Endometrial microvascular endothelial cells (primary cell): ENCODE measurements around the gene DBNDD1. TPM values are rescaled to one million over a fixed set of nuclear protein-coding genes. Genes with fewer than 3 reads are reported as not detected.

Source experiments
- in situ Hi-C: cut with HindIII; loops from 2 replicates; pipeline ENCODE4 v1.10.0; 2017; ENCODE audit warnings: low sequenced_read_pairs, low pct_unique_long_range_greater_than_20kb; ENCODE audit errors: inconsistent ontology term
- total RNA-seq: library from RNA; depleted of rRNA; stranded (reverse); fragments of >200 nt; gene quantifications from one replicate; pipeline ENCODE4 v1.2.3, GENCODE V29; 2015; ENCODE audit errors: inconsistent ontology term

Gene DBNDD1
- total RNA-seq, 1 donor from 2014 or later: 3.8 TPM

DNA sequence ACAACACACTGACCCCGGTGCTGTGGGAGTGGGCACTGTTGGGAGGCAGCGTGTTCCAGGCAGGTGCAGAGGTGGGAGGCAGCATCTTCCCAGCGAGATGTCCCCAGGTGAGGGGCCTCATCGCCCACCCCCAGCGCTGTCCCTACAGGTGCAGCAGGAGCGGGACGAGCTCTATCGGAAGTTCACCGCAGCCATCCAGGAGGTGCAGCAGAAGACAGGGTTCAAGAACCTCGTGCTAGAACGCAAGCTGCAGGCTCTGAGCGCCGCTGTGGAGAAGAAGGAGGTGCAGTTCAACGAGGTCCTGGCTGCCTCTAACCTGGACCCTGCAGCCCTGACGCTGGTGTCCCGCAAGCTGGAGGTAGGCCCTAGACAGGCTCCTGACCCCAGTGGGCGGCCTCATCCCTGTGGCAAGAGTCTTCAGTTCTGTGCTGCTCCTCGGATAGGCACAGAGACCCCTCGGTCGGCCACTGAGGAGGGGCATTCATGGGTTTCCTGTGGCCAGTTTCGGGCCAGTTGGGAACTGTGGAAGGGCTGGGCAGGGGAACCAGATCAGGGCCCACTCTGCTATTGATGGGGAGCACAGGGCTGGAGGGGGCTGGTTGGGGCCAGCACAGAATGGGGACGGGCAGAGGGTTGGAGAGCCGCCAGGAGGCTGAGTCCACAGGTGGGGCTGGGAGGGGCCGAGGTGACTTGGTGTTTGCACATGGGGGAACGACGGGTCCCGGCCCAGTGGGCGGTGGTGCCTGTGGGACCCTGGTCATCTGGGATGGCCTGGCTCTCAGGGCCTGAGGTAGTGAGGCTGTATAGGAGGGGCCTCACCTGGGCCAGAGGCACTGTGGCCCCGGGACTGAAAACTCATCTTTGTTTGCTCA lies 21.1 kb upstream of the DBNDD1 start:
- in situ Hi-C loops: no loop called here

DNA sequence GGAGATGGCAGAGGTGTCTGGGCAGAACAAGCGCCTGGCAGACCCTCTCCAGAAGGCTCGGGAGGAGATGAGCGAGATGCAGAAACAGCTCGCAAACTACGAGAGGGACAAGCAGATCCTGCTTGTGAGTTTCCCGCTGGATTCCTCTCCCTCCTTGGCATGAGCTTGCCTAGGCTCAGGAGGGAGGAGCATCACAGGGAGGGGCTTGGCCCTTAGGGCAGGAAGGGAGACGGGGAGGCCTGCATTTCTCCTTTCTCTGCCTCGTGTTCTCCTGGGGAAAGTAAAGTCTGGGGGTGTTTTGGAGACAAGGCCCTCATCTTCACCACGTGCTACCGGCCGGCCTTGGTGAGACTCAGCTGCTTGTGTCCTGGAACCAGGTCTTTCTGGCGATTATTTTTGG lies 18.0 kb upstream of the DBNDD1 start:
- in situ Hi-C loops: no loop called here

DNA sequence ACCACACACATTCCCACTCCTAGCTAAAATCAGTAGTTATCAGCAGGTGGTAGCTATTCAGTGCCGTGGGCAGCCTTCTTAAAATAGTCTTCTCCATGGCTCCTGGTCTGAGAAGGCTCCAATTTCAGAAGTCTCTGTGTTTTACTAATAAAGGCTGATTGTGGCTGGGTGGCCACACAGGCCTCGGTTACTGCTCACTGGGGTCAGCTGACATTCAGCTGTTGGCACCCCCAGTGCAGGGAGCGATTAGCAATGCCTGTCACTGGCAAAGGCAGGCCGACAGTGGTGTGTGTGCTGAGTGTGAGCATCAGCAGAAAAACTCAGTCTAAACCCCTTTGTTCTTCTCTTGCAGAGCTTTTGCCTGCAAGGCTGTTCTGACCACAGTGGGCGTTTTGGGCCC lies 16.6 kb upstream of the DBNDD1 start:
- in situ Hi-C loops: no loop called here

DNA sequence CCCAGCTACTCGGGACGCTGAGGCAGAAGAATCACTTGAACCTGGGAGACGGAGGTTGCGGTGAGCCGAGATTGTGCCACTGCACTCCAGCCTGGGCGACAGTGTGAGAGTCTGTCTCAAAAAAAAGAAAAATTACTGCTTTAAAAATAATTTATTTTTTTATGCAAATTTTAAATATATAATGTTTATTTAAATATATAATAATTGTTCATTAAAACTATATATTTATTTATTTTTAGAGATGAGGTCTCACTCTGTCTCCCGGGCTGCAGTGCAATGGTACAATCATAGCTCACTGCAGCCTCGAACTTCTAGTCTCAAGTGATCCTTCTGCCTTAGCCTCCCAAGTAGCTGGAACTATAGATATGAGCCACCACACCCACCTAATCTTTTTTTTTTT lies 15.2 kb upstream of the DBNDD1 start:
- in situ Hi-C loops: no loop called here

DNA sequence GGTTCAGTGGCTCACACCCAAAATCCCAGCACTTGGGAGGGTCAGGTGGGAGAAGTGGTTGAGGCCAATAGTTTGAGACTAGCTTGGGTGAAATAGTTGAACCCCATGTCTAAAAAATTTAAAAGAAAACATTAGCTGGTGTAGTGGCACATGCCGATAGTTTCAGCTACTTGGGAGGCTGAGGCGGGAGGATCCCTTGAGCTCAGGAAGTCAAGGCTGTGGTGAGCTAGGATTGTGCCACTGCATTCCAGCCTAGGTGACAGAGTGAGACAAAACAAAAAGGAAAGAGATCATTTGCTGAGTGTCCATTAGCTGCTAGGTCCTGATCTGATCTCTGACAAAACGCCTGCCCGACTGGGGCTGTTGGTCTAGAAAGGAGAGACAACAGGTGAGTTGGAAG lies 14.1 kb upstream of the DBNDD1 start:
- in situ Hi-C loops: no loop called here

DNA sequence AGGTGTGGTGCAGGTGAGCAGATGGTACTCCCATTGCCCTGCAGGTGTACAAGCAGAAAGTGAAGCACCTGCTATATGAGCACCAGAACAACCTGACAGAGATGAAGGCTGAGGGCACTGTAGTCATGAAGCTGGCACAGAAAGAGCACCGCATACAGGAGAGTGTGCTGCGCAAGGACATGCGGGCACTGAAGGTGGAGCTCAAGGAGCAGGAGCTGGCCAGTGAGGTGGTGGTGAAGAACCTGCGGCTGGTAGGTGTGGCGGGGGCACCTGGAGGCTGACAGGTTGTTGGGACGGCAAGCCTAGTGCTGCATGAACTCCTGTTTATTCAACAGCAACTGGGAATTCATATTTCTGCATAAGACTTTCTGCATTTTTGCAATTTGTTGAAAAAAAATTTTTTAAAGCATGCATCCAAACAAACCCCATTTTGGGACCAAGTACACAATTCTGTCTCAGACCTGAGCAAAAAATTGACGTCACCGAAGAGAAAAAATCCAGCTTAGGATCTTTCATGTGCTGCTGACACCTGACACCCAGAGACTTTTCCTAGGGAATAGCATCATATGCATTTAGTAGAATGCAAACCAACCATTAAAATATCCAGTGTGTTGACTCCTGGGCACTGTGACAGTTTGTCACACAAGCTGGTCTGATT lies 13.5 kb upstream of the DBNDD1 start:
- in situ Hi-C loops: no loop called here

DNA sequence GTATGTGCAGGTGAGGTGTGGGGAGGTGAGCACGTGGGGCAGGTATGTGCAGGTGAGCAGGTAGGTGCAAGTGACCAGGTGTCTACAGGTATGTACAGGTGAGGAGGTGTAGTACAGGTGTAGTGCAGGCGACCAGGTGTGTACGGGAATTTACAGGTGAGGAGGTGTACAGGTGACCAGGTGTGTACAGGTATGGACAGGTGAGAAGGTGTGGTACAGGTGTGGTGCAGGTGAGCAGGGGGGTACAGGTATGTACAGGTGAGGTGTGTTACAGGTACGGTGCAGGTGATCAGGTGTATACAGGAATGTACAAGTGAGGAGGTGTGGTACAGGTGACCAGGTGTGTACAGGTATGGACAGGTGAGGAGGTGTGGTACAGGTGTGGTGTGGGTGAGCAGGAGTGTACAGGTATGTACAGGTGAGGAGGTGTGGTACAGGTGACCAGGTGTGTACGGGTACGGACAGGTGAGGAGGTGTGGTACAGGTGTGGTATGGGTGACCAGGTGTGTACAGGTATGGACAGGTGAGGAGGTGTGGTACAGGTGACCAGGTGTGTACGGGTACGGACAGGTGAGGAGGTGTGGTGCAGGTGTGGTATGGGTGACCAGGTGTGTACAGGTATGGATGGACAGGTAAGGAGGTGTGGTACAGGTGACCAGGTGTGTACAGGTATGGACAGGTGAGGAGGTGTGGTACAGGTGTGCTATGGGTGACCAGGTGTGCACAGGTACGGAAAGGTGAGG lies 12.8 kb upstream of the DBNDD1 start:
- in situ Hi-C loops: no loop called here

DNA sequence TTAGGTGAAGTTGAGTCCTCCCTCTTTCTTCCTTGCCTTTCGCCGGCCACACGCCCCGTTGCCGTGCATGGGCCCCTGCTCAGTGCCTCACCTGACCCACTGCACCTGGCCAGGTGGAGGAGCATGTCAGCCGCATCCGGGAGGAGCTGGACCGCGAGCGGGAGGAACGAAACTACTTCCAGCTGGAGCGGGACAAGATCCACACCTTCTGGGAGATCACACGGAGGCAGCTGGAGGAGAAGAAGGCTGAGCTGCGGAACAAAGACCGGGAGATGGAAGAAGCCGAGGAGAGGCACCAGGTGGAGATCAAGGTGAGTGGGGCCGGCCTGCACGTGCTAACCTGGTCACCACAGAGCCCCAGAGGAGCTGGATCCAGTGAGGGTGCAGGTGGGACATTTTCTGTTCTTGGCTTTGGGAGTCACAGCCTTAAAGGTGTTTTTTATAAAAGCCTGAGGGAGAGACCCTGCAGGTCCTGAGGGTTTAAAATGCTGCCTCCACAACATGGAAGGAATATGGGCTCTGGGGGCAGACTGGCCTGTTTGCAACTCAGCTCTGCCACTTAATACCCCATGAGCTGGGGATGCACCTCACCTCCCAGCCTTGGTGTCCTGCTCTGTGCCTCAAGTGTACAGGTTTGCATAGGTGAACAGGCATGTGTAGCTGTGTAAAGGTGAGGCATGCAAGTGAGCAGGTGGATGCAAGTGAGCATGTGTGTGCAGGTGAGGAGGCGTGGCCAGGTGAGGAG lies 12.1 kb upstream of the DBNDD1 start:
- in situ Hi-C loops: no loop called here

DNA sequence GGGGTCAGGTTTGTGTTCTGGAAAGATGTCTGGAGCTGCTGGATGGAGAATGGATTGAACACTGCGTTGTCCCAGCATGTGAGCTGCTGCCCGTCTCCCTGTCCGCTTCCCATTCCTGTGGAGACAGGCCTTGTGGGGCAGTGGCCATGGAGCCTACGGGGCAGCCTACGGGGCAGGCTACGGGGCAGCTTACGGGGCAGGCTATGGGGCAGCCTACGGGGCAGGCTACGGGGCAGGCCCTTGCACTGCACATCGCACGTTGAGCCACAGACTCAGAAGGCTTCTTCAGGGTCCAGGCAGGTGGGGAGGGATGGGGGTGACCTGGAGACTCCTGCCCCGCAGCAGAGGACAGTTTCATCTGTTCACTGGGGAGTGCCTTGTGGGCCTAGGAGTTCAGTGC lies 9.7 kb upstream of the DBNDD1 start:
- in situ Hi-C loops: no loop called here

DNA sequence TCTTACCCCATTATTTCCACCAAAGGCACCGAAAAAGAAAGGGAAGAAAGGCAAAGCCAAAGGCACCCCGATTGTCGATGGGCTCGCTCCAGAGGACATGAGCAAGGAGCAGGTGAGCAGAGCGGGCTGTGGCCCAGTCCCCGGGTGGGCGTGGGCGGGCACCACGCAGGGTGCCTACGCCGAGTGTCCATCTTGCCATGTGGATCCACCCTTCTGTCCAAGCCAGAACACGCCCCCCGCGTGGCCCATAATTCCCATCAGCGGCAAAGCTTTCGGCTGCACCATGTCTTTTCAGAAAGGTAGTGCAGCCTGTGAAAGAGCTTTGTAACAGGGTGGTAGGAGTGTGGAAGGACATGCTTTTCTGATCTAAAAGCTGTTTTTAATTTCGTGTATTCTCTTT lies 8.4 kb upstream of the DBNDD1 start:
- in situ Hi-C loops: no loop called here

DNA sequence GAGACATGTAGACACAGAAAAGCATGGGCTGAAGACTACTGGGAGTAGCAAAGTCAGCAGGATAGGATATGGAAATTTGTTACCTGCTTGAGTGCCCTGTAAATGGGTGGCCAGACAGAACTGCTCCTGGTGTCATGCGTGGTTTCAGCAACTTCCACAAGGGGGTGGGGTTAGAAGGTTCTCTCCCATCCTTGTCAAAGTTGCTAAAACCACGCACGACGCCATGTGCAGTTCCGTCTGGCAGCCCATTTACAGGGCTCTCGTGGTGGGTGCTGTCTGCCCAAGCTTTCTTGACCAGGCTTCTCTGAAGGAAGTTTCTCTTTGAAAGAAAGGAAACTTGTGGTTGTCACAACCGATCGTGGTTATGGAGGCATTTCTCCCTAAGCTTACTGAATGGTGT lies 6.9 kb upstream of the DBNDD1 start:
- in situ Hi-C loops: no loop called here

DNA sequence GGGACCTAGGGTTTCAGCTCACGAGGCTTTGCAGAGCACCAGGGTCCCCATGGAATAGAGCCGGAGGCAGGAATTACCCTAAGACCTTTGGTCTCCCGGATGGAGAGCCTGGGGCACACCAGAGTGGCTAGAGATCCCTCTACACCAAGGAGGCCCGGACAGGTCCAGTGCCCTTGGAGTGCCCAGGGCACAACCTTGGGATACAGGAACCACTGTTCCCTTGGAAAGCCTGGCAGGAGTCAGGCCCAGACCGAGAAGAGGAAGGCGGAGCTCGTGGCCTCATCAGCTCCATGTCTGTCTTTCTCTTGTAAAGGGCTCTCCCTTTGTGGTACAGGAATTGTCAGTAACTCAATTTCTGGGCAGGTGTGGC lies 3.8 kb upstream of the DBNDD1 start:
- in situ Hi-C loops: no loop called here

DNA sequence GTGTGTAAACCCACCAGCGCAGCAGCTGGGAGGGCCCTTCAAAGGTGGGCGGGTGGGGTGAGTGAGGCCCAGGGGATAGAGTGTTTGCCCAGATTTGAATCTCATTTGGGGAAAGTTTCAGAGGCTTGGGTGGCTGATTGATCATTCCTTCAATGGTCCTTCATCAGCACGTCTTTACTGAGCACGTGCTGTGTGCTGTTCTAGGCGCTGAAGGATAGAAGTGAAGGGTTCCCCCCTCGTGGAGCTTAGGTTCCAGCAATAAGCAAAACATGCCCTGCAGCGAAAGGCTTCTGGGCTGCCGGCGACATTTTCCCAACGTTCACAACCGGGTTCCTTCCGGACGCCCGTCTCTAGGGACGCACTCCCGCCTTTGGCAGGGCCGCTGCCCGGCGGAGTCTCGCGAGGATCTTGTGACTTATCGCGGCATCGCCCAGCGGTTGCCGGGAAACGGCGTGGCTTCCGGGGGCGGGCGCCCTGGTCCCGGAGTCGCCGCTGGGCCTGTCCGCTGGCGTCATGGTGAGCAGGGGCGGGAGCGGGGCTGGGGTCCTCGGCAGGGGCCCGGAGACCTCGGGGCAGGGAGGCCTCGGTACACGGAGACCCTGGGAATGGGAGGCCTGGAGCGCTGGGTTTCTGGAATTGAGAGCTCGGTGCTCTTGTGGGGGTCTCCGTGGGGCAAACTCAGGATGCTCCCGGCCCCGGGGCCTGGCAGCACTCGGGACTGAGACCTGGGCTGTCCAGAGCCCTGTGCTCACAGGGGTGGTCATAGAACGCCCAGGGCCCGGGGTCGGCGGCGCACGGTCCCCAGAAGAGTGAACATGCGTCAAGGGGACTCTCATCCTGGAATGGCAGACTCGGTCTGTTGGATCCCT lies 3.2 kb upstream of the DBNDD1 start:
- in situ Hi-C loops: no loop called here

DNA sequence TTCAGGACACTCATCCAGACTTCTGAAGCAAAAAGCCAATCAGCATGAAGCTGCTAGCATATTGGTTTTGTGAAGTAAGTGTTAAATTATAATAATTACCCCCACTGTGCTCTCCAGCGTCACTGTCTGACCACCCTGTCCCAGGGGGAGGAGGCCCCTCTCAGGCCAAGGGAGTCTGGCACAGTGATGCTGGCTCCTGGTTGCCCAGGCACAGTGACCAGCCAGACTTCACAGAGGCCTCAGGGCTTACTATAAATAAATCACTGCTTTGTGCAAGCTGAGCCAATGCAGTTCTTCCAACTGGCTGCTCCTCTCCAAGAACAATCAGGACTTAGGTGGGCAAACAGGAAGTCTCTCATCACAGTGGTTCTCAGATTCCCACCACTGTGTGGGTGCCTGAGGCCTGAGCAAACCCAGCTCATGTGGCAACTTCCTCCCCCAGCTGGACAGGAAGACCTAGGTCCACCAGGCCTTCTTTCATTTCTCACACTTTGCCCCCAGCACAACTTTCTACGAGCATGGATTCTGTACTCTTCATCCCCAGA lies 1.7 kb upstream of the DBNDD1 start:
- in situ Hi-C loops: no loop called here

DNA sequence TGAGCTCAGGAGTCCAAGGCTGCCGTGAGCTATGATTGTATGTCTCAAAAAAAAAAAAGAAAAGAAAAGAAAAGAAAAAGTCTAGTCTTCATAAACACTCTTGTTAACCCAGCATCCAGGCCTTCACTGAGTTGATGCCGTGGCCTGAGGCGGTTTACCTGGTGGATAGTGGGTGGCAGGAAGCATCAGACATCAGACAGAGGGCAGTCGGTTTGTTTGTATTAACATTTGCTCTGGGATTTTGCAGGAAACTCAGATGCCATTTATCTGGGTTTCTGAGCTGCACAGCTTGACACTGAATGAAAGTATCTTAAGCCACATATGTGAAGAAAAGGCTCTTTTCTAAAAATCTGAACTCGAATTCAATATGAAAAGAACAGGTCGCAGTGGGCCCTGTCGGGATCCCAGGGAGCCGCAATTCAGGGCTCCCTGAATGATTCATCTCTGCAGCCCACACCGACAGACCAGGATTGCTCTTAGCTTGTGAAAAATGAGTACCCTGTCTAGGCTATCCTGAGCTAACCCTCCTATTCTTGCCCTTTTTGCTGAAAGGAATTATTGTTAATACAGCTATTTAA lies 1.1 kb upstream of the DBNDD1 start:
- in situ Hi-C loops: no loop called here

DNA sequence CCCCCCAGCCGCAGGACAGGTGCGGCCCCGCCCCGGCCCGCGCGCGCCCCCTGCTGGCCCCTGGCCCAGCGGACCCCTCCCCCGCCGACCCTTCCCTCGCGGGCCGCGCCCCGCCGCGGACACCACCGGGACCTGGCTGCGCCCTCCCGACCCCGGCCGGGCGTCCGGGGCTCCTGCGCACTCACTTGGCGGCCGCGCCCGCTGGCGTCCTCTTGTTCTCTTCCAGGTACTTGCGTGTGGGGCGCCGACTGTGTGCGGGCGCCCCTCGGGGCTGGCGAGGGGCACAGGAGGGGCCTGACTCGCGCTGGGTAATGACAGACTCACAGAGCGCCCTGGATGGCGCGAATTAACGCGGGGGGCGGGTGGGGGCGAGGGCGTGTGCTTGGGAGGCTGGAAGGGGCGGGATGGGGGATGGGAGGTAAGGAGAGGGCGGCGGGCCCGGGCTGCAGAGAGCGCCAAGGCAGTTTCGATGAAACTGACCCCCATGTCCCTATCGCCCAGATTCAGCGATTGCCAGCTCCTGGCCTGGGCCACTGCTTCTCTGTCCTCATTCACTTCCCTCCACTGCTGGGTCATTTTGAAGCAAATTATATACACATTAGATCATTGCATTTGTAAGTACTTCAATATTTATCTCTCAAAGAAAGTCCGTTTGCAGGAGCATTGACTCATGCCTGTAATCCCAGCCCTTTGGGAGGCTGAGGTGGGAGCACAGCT lies 445 bp upstream of the DBNDD1 start:
- in situ Hi-C loops: no loop called here

DNA sequence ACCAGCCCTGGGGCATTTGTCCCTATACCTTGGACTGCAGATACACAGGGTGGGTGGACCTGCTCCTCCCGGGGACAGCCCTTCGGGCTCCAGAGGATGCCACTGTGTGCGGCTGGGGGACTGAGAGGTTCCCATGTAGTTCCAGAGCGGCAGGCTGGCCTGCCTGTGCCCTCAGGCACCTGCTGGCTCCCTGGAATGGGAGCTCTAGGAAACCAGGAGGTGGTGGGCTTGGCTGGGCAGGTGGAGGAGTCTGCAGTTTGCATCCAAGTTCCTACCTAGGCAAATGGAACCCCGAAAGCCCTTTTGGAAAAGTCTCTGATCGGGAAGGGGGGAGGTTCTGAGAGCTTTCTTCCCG lies 982 bp downstream of the DBNDD1 start:
- in situ Hi-C loops: no loop called here
